ENCODE data around the gene TMEM150C.

The TMEM150C gene

GRCh38 chr4:82522472-82522871, 39.3 kb downstream of the TMEM150C start:
- H3F3A ChIP-seq (ENCODE audit: insufficient read depth): no peaks in the 10 kb centered on the region
- no peaks in the 10 kb centered on the region for H3K36me3 ChIP-seq (ENCODE audit: low read length)
- no peak overlapping the region for H3K4me3 ChIP-seq (ENCODE audit: insufficient read depth, low read length, poor library complexity, severe bottlenecking)
- TF ChIP-seq, protein P1, sequence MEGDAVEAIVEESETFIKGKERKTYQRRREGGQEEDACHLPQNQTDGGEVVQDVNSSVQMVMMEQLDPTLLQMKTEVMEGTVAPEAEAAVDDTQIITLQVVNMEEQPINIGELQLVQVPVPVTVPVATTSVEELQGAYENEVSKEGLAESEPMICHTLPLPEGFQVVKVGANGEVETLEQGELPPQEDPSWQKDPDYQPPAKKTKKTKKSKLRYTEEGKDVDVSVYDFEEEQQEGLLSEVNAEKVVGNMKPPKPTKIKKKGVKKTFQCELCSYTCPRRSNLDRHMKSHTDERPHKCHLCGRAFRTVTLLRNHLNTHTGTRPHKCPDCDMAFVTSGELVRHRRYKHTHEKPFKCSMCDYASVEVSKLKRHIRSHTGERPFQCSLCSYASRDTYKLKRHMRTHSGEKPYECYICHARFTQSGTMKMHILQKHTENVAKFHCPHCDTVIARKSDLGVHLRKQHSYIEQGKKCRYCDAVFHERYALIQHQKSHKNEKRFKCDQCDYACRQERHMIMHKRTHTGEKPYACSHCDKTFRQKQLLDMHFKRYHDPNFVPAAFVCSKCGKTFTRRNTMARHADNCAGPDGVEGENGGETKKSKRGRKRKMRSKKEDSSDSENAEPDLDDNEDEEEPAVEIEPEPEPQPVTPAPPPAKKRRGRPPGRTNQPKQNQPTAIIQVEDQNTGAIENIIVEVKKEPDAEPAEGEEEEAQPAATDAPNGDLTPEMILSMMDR (IDR thresholded peaks at IDR 0.05; ENCODE audit: insufficient read depth, low read length, poor library complexity, severe bottlenecking): no peak
- TF ChIP-seq EZH2phosphoT487 (conservative IDR thresholded peaks at IDR 0.05; ENCODE audit: low read length): no peak
- no peaks in the 10 kb centered on the region for H3K9me3 ChIP-seq (ENCODE audit: insufficient read depth, low read length)
- no peak overlapping the region for H2AFZ ChIP-seq (ENCODE audit: low read depth, low read length, severe bottlenecking)
- H3K27ac ChIP-seq (ENCODE audit: low read depth, low read length): no peak overlapping the region
- no peaks in the 10 kb centered on the region for H4K20me1 ChIP-seq (ENCODE audit: low read depth, low read length)
- H3K4me2 ChIP-seq (ENCODE audit: low read depth, low read length, poor library complexity, severe bottlenecking): no peak overlapping the region
- no peaks in the 10 kb centered on the region for H3K9me2 ChIP-seq (replicated peaks; ENCODE audit: insufficient read depth, low read length)
- no peak overlapping the region for H3K9ac ChIP-seq (ENCODE audit: low read length)
- no peaks in the 10 kb centered on the region for H3K27me3 ChIP-seq (ENCODE audit: low read length)
- no peaks in the 10 kb centered on the region for H3K79me2 ChIP-seq (ENCODE audit: insufficient read depth, low read length)

DNA sequence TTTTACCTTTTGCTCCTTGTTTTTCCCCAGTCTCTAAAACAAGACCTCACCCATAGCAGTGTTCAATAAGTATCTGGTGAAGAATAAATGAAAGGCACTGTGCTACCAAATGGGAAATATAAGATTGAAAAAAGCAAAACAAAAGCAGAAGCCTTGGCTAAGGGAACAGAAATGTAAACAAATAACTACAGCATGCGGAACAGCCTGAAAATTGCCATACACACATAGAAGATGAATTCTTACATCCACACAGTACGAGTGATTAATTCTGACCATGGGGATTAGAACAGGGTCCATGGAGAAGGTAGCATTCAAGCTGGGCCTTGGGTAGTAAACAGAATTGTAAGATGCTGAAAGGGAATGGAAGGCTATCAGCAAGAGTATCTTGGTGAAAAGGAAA, 40.5 kb downstream of the TMEM150C start:
- Histone ChIP-seq H3K79me2 (ENCODE audit: insufficient read depth, low read length) (no peaks in the 10 kb centered on the region), H3K4me3 (ENCODE audit: insufficient read depth, low read length, poor library complexity, severe bottlenecking) (no peak overlapping the region), H3K9me3 (ENCODE audit: insufficient read depth, low read length) (no peaks in the 10 kb centered on the region), H3K4me2 (ENCODE audit: low read depth, low read length, poor library complexity, severe bottlenecking) (no peak overlapping the region), H3K9me2 (replicated peaks; ENCODE audit: insufficient read depth, low read length) (no peaks in the 10 kb centered on the region), H3F3A (ENCODE audit: insufficient read depth) (no peaks in the 10 kb centered on the region), H3K27me3 (ENCODE audit: low read length) (no peaks in the 10 kb centered on the region), H3K27ac (ENCODE audit: low read depth, low read length) (no peak overlapping the region), H4K20me1 (ENCODE audit: low read depth, low read length) (no peaks in the 10 kb centered on the region), H3K9ac (ENCODE audit: low read length) (no peak overlapping the region), H2AFZ (ENCODE audit: low read depth, low read length, severe bottlenecking) (no peak overlapping the region), H3K36me3 (ENCODE audit: low read length) (no peaks in the 10 kb centered on the region)
- no peak for TF ChIP-seq EZH2phosphoT487 (conservative IDR thresholded peaks at IDR 0.05; ENCODE audit: low read length)
- TF ChIP-seq, protein P1 (IDR thresholded peaks at IDR 0.05; ENCODE audit: insufficient read depth, low read length, poor library complexity, severe bottlenecking): no peak

GRCh38 chr4:82519776-82520175, 42.0 kb downstream of the TMEM150C start:
- Histone ChIP-seq H3K9me2 (replicated peaks; ENCODE audit: insufficient read depth, low read length) (no peaks in the 10 kb centered on the region), H3K4me3 (ENCODE audit: insufficient read depth, low read length, poor library complexity, severe bottlenecking) (no peak overlapping the region), H3K4me2 (ENCODE audit: low read depth, low read length, poor library complexity, severe bottlenecking) (no peak overlapping the region), H3K36me3 (ENCODE audit: low read length) (no peaks in the 10 kb centered on the region), H3F3A (ENCODE audit: insufficient read depth) (no peaks in the 10 kb centered on the region), H3K79me2 (ENCODE audit: insufficient read depth, low read length) (no peaks in the 10 kb centered on the region), H3K9me3 (ENCODE audit: insufficient read depth, low read length) (no peaks in the 10 kb centered on the region), H3K27me3 (ENCODE audit: low read length) (no peaks in the 10 kb centered on the region), H4K20me1 (ENCODE audit: low read depth, low read length) (no peaks in the 10 kb centered on the region), H3K27ac (ENCODE audit: low read depth, low read length) (no peak overlapping the region), H2AFZ (ENCODE audit: low read depth, low read length, severe bottlenecking) (no peak overlapping the region), H3K9ac (ENCODE audit: low read length) (no peak overlapping the region)
- TF ChIP-seq, protein P1 (IDR thresholded peaks at IDR 0.05; ENCODE audit: insufficient read depth, low read length, poor library complexity, severe bottlenecking): no peak
- no peak for TF ChIP-seq EZH2phosphoT487 (conservative IDR thresholded peaks at IDR 0.05; ENCODE audit: low read length)

Measured in SU-DHL-6 (cell line).